IMR-90 (cell line): ENCODE measurements around the gene FAM200C. TPM values are rescaled to one million over a fixed set of nuclear protein-coding genes. Genes with fewer than 3 reads are reported as not detected.

Source experiments
- ATAC-seq: fragments of 200-7000 bp; cut with Tn5 transposase; 2 replicates; pipeline ENCODE4 v1.9.1; 2020; ENCODE audit warnings: low read depth, mild to moderate bottlenecking, moderate library complexity
- BruUV-seq: library from RNA; stranded (reverse); fragments of 400-500 nt; replicated peaks from 2 replicates; lab custom pipeline; 2021; lab: Mats Ljungman, UMichigan
- CTCF ChIA-PET: fragments of 300-600 bp; formaldehyde crosslinking; extraction: SDS; loops from one replicate; lab custom pipeline; 2021; ENCODE audit warnings: antibody characterized with exemption; lab: Yijun Ruan, JAX
- POLR2A ChIA-PET: fragments of 300-600 bp; sonication (Branson Sonifier 250); formaldehyde crosslinking; loops from one replicate; lab custom pipeline; 2022; ENCODE audit warnings: antibody characterized with exemption; ENCODE audit not compliant: unreplicated experiment; lab: Charles Lee
- DNase-seq: peaks from one replicate; pipeline ENCODE4 v3.0.0; 2013
- H2AFZ ChIP-seq: replicated peaks from 2 replicates; pipeline ENCODE3; 2013; ENCODE audit warnings: low read length, mild to moderate bottlenecking; ENCODE audit not compliant: poor library complexity
- H2AK5ac ChIP-seq: 2 replicates; pipeline ENCODE4 v1.6.1; 2013; ENCODE audit warnings: low read depth, low read length, inconsistent platforms
- H2AK9ac ChIP-seq: replicated peaks from 2 replicates; pipeline ENCODE3; 2013; ENCODE audit warnings: mild to moderate bottlenecking, low read depth, low read length, moderate library complexity; ENCODE audit not compliant: poor library complexity
- H2BK120ac ChIP-seq: 2 replicates; pipeline ENCODE4 v1.6.1; 2013; ENCODE audit warnings: low read depth, low read length, inconsistent platforms
- H2BK15ac ChIP-seq: 3 replicates; pipeline ENCODE4 v1.6.1; 2013; ENCODE audit warnings: low read depth, low read length, inconsistent platforms
- H2BK20ac ChIP-seq: 2 replicates; pipeline ENCODE4 v1.6.1; 2013; ENCODE audit warnings: low read depth, mild to moderate bottlenecking, inconsistent platforms, low read length, moderate library complexity
- H2BK5ac ChIP-seq: 2 replicates; pipeline ENCODE4 v1.6.1; 2013; ENCODE audit warnings: mild to moderate bottlenecking, low read depth, low read length, inconsistent platforms; ENCODE audit not compliant: poor library complexity, severe bottlenecking
- H3K14ac ChIP-seq: replicated peaks from 2 replicates; pipeline ENCODE4 v1.6.1; 2013; ENCODE audit warnings: low read depth, low read length, inconsistent platforms
- H3K18ac ChIP-seq: 2 replicates; pipeline ENCODE4 v1.6.1; 2013; ENCODE audit warnings: low read depth, low read length, control low read depth
- H3K23ac ChIP-seq: 2 replicates; pipeline ENCODE4 v1.6.1; 2013; ENCODE audit warnings: low read depth, low read length, inconsistent platforms
- H3K27ac ChIP-seq: 2 replicates; pipeline ENCODE4 v1.5.1; 2013; ENCODE audit warnings: mild to moderate bottlenecking, control low read depth, low read length; ENCODE audit not compliant: insufficient read depth
- H3K27me3 ChIP-seq: 2 replicates; pipeline ENCODE4 v1.6.1; 2013; ENCODE audit warnings: low read length; ENCODE audit not compliant: control insufficient read depth, insufficient read depth
- H3K36me3 ChIP-seq: 2 replicates; pipeline ENCODE4 v1.6.1; 2013; ENCODE audit warnings: low read length, mixed read lengths; ENCODE audit not compliant: control insufficient read depth, insufficient read depth
- H3K4ac ChIP-seq: 2 replicates; pipeline ENCODE4 v1.6.1; 2013; ENCODE audit warnings: low read depth, low read length, inconsistent platforms
- H3K4me1 ChIP-seq: 2 replicates; pipeline ENCODE4 v1.6.1; 2013; ENCODE audit warnings: low read length, mixed read lengths; ENCODE audit not compliant: control insufficient read depth, insufficient read depth
- H3K4me2 ChIP-seq: 2 replicates; pipeline ENCODE4 v1.6.1; 2013; ENCODE audit warnings: low read depth, mild to moderate bottlenecking, control low read depth, low read length, moderate library complexity
- H3K4me3 ChIP-seq: 2 replicates; pipeline ENCODE4 v1.5.1; 2013; ENCODE audit warnings: low read depth, mild to moderate bottlenecking, control low read depth, low read length, moderate library complexity; ENCODE audit not compliant: insufficient read depth
- H3K56ac ChIP-seq: 2 replicates; pipeline ENCODE4 v1.6.1; 2013; ENCODE audit warnings: low read length, inconsistent platforms; ENCODE audit not compliant: insufficient read depth; ENCODE audit errors: extremely low read depth
- H3K79me1 ChIP-seq, 2 experiments: 2 replicates each; pipeline ENCODE4 v1.6.1; 2013; ENCODE audit warnings: low read length in 2 of 2, inconsistent platforms in 1 of 2, low read depth in 1 of 2
- H3K9ac ChIP-seq: 2 replicates; pipeline ENCODE4 v1.6.1; 2013; ENCODE audit warnings: low read depth, low read length, control low read depth
- H3K9me1 ChIP-seq: 2 replicates; pipeline ENCODE4 v1.6.1; 2013; ENCODE audit warnings: low read length, inconsistent platforms; ENCODE audit not compliant: insufficient read depth
- H3K9me3 ChIP-seq: 2 replicates; pipeline ENCODE4 v1.6.1; 2013; ENCODE audit warnings: low read length; ENCODE audit not compliant: control insufficient read depth, insufficient read depth
- H4K20me1 ChIP-seq: 2 replicates; pipeline ENCODE4 v1.6.1; 2013; ENCODE audit warnings: low read length, inconsistent platforms; ENCODE audit not compliant: insufficient read depth
- H4K5ac ChIP-seq: 2 replicates; pipeline ENCODE4 v1.6.1; 2013; ENCODE audit warnings: mild to moderate bottlenecking, low read depth, low read length, control low read depth
- H4K8ac ChIP-seq, 2 experiments: 2 replicates each; pipeline ENCODE4 v1.6.1; 2013; ENCODE audit warnings: low read depth in 2 of 2, low read length in 2 of 2, control low read depth in 1 of 2, inconsistent platforms in 1 of 2
- H4K91ac ChIP-seq: 2 replicates; pipeline ENCODE4 v1.6.1; 2013; ENCODE audit warnings: low read depth, low read length, inconsistent platforms; ENCODE audit not compliant: insufficient read depth
- BHLHE40 ChIP-seq: fragments of 150-350 bp; IDR thresholded peaks from 2 replicates; pipeline ENCODE4 v1.6.1; 2016; ENCODE audit warnings: mild to moderate bottlenecking, low read depth, low read length
- CEBPB ChIP-seq: IDR thresholded peaks from 2 replicates; pipeline ENCODE4 v1.6.1; 2012; ENCODE audit warnings: low read depth, low read length, improper control_type of control experiment
- CHD1 ChIP-seq: IDR thresholded peaks from 2 replicates; pipeline ENCODE4 v1.6.1; 2012; ENCODE audit warnings: low read depth, low read length, improper control_type of control experiment
- CTCF ChIP-seq: conservative IDR thresholded peaks from 2 replicates; pipeline ENCODE4 v1.5.1; 2012; ENCODE audit warnings: mild to moderate bottlenecking, low read depth, low read length, improper control_type of control experiment
- ELK1 ChIP-seq: fragments of 150-350 bp; IDR thresholded peaks from 2 replicates; pipeline ENCODE4 v1.6.1; 2016; ENCODE audit warnings: low read depth, mild to moderate bottlenecking, low read length, moderate library complexity, borderline replicate concordance
- FOS ChIP-seq: fragments of 150-350 bp; IDR thresholded peaks from 2 replicates; pipeline ENCODE4 v1.6.1; 2016; ENCODE audit warnings: low read depth, low read length
- MAFK ChIP-seq: IDR thresholded peaks from 2 replicates; pipeline ENCODE4 v1.6.1; 2012; ENCODE audit warnings: low read depth, low read length, improper control_type of control experiment
- MAZ ChIP-seq: IDR thresholded peaks from 2 replicates; pipeline ENCODE4 v1.6.1; 2012; ENCODE audit warnings: low read depth, mild to moderate bottlenecking, low read length, improper control_type of control experiment, moderate library complexity, borderline replicate concordance
- MXI1 ChIP-seq: IDR thresholded peaks from 2 replicates; pipeline ENCODE4 v1.6.1; 2012; ENCODE audit warnings: low read depth, mild to moderate bottlenecking, low read length, moderate library complexity, borderline replicate concordance
- NFE2L2 ChIP-seq: fragments of 150-350 bp; IDR thresholded peaks from 2 replicates; pipeline ENCODE4 v1.6.1; 2016; ENCODE audit warnings: low read depth, mild to moderate bottlenecking, low read length
- RAD21 ChIP-seq: IDR thresholded peaks from 2 replicates; pipeline ENCODE4 v1.6.1; 2012; ENCODE audit warnings: low read length, improper control_type of control experiment
- RCOR1 ChIP-seq: IDR thresholded peaks from 2 replicates; pipeline ENCODE4 v1.6.1; 2012; ENCODE audit warnings: mild to moderate bottlenecking, low read length, improper control_type of control experiment; ENCODE audit not compliant: insufficient replicate concordance
- RFX5 ChIP-seq: IDR thresholded peaks from 2 replicates; pipeline ENCODE4 v1.8.0; 2012; ENCODE audit warnings: low read depth, mild to moderate bottlenecking, low read length, moderate library complexity
- SMC3 ChIP-seq: fragments of 150-350 bp; IDR thresholded peaks from 2 replicates; pipeline ENCODE4 v1.6.1; 2016; ENCODE audit warnings: low read depth, mild to moderate bottlenecking, antibody characterized with exemption, low read length, moderate library complexity
- USF2 ChIP-seq: fragments of 150-350 bp; IDR thresholded peaks from 2 replicates; pipeline ENCODE4 v1.6.1; 2017; ENCODE audit warnings: mild to moderate bottlenecking, antibody characterized with exemption, low read length, low read depth
- WGBS, 2 experiments: methylation state at CpG; one replicate each; pipeline versions ENCODE4 v1.1.5 to v1.1.7; 2013; ENCODE audit warnings: missing lambda C conversion rate in 2 of 2; ENCODE audit not compliant: insufficient read length in 1 of 2; ENCODE audit errors: extremely low coverage in 2 of 2; 5-methylcytosine and 5-hydroxymethylcytosine counted together
- dilution Hi-C: fragments of 300-500 bp; cut with HindIII; formaldehyde crosslinking; loops from one replicate; pipeline ENCODE4 v1.14.3; 2018; ENCODE audit warnings: low sequenced_read_pairs; ENCODE audit not compliant: unreplicated experiment
- in situ Hi-C: fragments of 300-500 bp; cut with MboI; formaldehyde crosslinking; loops from 3 replicates; pipeline ENCODE4 v1.14.3; 2019; ENCODE audit warnings: low sequenced_read_pairs, inconsistent platforms, mixed read lengths
- intact Hi-C: fragments of 100-400 bp; cut with micrococcal nuclease; formaldehyde crosslinking; loops from 2 replicates; pipeline ENCODE4 v1.10.0; 2022
- polyA plus RNA-seq, 3 experiments: library from polyadenylated mRNA; depleted of rRNA; stranded (reverse); fragments of >200 nt; gene quantifications; 2 replicates each; pipeline ENCODE4 v1.2.3, GENCODE V29; 2012; ENCODE audit warnings: low replicate concordance in 1 of 3
- total RNA-seq: library from RNA; depleted of rRNA; stranded (reverse); fragments of >200 nt; gene quantifications from 2 replicates; pipeline ENCODE4 v1.2.3, GENCODE V29; 2012

FAM200C gene
- total and polyA plus RNA-seq, 2 of the 4 experiments (the other 2 are of a cell fraction) = 1.7 to 6.3 TPM

- BruUV-seq = no TSS peak
- no peak overlapping the region for H2AFZ ChIP-seq
- no peaks in the 10 kb centered on the region for H4K20me1 ChIP-seq
- no peak for ATAC-seq
- TF ChIP-seq MAZ = no peak
- no peak for TF ChIP-seq CTCF
- TF ChIP-seq CHD1 = no peak
- TF ChIP-seq BHLHE40 = no peak
- no peak for TF ChIP-seq MAFK
- no peak for TF ChIP-seq RAD21
- TF ChIP-seq FOS = no peak
- TF ChIP-seq NFE2L2 = no peak
- no peak for TF ChIP-seq USF2
- TF ChIP-seq ELK1 = no peak
- no peak for TF ChIP-seq CEBPB
- no peak for TF ChIP-seq RFX5
- no peak for TF ChIP-seq RCOR1
- TF ChIP-seq MXI1 = no peak
- TF ChIP-seq SMC3 = no peak
- H3K56ac ChIP-seq = no peak overlapping the region
- no peak overlapping the region for H2AK5ac ChIP-seq
- dilution Hi-C loops (loop anchor here (25.0 kb wide), 1 partner anchor 342 kb away; the partner anchor contains the start of gene TTC1), intact Hi-C loops (no loop called here), in situ Hi-C loops (no loop called here)
- H4K5ac ChIP-seq = no peak overlapping the region
- 95% methylated on average over 11 of the region's 14 CpGs; no CpG with 5 or more reads in 1 of the 2 experiments for WGBS, 2 experiments
- no peak overlapping the region for H3K9ac ChIP-seq
- no peak overlapping the region for H3K23ac ChIP-seq
- H2BK15ac ChIP-seq = no peak overlapping the region
- H3K18ac ChIP-seq = no peak overlapping the region
- H3K36me3 ChIP-seq = no peaks in the 10 kb centered on the region
- no peak overlapping the region for H2AK9ac ChIP-seq
- POLR2A ChIA-PET = no interaction called here
- no peaks in the 10 kb centered on the region for H3K27me3 ChIP-seq
- H3K27ac ChIP-seq = no peak overlapping the region
- H4K8ac ChIP-seq = no peak overlapping the region
- no peak overlapping the region for H2BK20ac ChIP-seq
- H3K4me2 ChIP-seq = no peak overlapping the region
- DNase-seq = no peak
- H2BK5ac ChIP-seq = no peak overlapping the region
- CTCF ChIA-PET = interaction anchor here (0.6 kb wide), 1 partner anchor 903 kb away, joined by 3 read pairs; no protein-coding TSS in a partner anchor
- H2BK120ac ChIP-seq = no peak overlapping the region
- H3K14ac ChIP-seq = no peak overlapping the region
- no peak overlapping the region for H3K4ac ChIP-seq
- H3K9me1 ChIP-seq = no peaks in the 10 kb centered on the region; the same call in 1 of the 2 replicates
- no peak overlapping the region for H3K4me3 ChIP-seq
- H3K79me1 ChIP-seq = no peaks in the 10 kb centered on the region
- H4K91ac ChIP-seq = no peak overlapping the region
- no peaks in the 10 kb centered on the region for H3K9me3 ChIP-seq
- H3K4me1 ChIP-seq = no peaks in the 10 kb centered on the region; the same call in 1 of the 2 replicates
These were observed 45.2 kb downstream of the FAM200C start for GRCh38 chr5:160354666-160355065.
